ENCODE data around the gene RGS7BP.

DNA sequence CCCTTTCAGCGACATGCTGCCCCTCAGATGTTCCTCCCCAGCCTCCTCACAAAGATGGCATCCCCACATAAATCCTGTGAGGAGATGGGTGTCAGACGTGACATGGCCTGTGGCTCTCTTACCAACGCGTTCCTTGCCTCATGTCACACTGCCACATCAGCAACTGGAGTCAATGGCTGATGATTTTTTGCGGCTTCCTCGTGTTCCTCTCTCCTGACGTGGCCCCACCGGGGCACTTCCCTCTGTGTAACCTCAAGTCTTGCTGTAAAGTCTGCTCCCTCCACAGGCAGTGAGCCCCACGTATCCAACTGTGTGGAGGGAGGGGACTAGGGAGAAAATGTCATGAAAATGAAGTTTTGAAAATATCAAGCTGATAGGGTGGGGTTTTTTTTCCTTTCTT is 131.3 kb downstream of the RGS7BP start:
- TF ChIP-seq, protein P1, sequence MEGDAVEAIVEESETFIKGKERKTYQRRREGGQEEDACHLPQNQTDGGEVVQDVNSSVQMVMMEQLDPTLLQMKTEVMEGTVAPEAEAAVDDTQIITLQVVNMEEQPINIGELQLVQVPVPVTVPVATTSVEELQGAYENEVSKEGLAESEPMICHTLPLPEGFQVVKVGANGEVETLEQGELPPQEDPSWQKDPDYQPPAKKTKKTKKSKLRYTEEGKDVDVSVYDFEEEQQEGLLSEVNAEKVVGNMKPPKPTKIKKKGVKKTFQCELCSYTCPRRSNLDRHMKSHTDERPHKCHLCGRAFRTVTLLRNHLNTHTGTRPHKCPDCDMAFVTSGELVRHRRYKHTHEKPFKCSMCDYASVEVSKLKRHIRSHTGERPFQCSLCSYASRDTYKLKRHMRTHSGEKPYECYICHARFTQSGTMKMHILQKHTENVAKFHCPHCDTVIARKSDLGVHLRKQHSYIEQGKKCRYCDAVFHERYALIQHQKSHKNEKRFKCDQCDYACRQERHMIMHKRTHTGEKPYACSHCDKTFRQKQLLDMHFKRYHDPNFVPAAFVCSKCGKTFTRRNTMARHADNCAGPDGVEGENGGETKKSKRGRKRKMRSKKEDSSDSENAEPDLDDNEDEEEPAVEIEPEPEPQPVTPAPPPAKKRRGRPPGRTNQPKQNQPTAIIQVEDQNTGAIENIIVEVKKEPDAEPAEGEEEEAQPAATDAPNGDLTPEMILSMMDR (IDR thresholded peaks at IDR 0.05), result no peak
- no peak for TF ChIP-seq ZFX (IDR thresholded peaks at IDR 0.05; ENCODE audit: borderline replicate concordance)
